Glomerular visceral epithelial cell (primary cell): ENCODE data around the gene LDLRAD4.

Experiments
- DNase-seq: peaks from one replicate; pipeline ENCODE4 v3.0.0-alpha.2; 2016; ENCODE audit errors: extremely low spot score

The LDLRAD4 gene

DNA sequence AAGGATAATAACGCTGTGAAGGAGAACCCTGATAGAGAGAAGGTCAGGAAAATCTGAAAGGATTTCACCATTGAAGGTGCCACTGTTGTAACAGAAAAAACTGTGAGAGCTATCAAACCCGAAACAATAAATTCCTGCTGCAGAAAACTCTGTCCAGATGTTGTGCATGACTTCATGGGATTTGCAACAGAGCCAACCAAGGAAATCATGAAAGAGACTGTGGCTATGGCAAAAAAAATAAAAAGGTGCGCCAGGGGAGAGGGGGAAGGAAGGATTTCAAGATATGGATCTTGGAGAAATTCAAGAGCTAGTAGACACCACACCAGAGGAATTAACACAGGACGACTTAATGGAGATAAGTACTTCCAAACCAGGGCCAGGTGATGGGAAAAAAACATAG, 88.0 kb downstream of the LDLRAD4 start:
- no peak for DNase-seq

GRCh38 chr18:13308369-13308768, 89.8 kb downstream of the LDLRAD4 start:
- no peak for DNase-seq

- DNase-seq, result no peak
Measured at GRCh38 chr18:13309031-13309747, 90.6 kb downstream of the LDLRAD4 start.

- no peak for DNase-seq
Measured at GRCh38 chr18:13309748-13310670, 91.4 kb downstream of the LDLRAD4 start.

- no peak for DNase-seq
Measured at GRCh38 chr18:13311193-13311592, 92.6 kb downstream of the LDLRAD4 start.

- DNase-seq, result no peak
Measured at GRCh38 chr18:13312515-13312914, 94.0 kb downstream of the LDLRAD4 start.

- DNase-seq, result no peak
Measured at GRCh38 chr18:13313006-13313686, 94.6 kb downstream of the LDLRAD4 start.

DNA sequence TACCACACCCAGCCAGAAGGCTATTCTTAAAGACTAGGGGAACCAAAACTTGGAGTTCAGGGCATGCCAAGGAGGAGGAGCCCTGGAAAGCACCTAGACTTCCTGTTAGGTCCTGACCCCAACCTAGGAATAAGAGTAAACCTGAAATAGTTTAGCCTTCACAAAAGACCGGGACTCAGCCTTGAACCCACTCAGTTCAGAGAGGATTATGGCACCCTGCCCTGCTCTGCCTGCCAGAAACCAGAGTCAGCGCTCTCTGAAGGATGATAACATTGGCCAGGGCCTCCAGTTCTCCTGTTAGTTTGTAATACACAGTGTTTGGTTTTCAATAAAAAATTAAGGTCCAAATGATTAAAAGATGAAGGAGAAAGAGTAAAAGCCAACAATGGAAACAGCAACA, 96.4 kb downstream of the LDLRAD4 start:
- no peak for DNase-seq

GRCh38 chr18:13316063-13316462, 97.5 kb downstream of the LDLRAD4 start:
- DNase-seq, result no peak

DNA sequence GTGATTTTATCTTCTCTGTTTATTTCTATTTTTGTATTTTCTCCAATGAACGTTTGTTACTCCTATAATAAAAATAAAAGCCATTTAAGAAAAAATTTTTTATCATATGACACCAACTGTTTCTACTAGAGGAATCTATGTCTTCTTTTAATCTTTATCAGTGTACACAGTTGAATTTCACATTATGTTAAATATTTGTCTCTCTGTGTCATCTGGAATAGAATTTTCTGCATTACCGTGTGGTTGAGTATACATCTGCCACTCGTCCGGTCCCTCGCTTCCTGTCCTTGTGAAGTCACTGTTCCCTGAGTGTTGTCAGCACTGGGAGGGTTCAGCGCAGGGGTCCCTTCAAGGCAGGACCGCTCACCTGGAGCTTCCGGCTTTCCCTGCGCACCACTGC, 99.2 kb downstream of the LDLRAD4 start:
- no peak for DNase-seq

GRCh38 chr18:13318731-13319501, 100.4 kb downstream of the LDLRAD4 start:
- no peak for DNase-seq

- no peak for DNase-seq
Measured at GRCh38 chr18:13319629-13320028, 101.1 kb downstream of the LDLRAD4 start.

- no peak for DNase-seq
Measured at GRCh38 chr18:13320096-13320495, 101.5 kb downstream of the LDLRAD4 start.

- DNase-seq, result no peak
Measured at GRCh38 chr18:13320891-13321425, 102.4 kb downstream of the LDLRAD4 start.

DNA sequence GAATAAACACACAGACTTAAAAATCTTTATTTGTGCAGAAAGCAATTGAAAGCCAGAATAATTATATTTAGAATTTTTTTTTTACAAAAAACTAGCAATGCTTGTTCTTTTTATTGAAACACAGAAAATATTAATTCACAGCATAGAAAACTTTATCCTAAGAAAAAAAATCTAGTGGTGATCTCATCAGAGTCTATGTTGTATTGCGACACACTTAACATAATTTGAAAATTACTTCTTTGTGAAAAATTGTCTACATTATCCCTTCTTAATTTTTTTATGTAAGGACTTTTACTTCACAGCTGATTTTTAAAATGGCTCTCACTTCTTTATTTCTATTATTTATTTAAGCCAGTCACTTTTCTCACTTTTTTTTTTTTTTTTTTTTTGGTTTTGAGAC, 103.4 kb downstream of the LDLRAD4 start:
- DNase-seq, result no peak

DNA sequence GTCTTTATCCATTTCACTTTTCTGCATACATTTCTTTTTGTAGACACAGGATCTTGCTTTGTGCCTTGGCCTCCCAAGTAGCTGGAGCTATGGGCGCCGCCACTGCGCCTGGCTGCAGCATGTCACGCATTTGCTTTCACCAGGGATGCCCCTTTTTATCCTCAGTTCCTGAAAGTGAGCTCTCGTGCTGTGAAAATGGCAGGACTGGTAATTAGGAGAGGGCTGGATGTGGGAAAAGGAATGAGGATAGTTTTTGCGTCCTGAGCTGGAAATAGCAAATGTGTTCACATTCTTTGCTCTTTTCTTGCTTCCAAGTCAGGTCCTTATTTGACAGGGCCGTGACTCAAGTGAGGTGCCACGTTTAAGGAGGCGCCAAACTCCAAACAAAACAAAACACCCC, 104.6 kb downstream of the LDLRAD4 start:
- no peak for DNase-seq

GRCh38 chr18:13324880-13325279, 106.3 kb downstream of the LDLRAD4 start:
- no peak for DNase-seq

GRCh38 chr18:13328213-13328612, 109.7 kb downstream of the LDLRAD4 start:
- DNase-seq, result no peak

DNA sequence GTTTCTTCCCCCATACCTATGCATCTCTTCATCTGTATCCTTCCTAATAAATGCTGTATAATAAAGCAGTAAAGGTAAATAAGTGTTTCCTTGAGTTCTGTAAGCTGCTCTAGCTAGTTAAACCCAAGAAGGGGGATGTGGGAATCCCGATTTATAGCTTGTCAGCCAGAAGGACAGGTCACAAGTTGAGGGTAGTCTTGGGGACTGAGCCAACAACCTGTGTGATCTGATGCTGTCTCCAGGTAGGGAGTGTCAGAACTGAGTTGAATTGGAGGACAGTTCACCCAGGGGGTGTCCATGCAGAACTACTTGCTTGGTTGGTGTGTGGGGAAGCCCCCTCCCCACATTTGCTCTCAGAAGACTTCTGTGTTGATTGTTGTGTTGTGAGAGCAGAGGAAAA, 112.4 kb downstream of the LDLRAD4 start:
- DNase-seq, result no peak

DNA sequence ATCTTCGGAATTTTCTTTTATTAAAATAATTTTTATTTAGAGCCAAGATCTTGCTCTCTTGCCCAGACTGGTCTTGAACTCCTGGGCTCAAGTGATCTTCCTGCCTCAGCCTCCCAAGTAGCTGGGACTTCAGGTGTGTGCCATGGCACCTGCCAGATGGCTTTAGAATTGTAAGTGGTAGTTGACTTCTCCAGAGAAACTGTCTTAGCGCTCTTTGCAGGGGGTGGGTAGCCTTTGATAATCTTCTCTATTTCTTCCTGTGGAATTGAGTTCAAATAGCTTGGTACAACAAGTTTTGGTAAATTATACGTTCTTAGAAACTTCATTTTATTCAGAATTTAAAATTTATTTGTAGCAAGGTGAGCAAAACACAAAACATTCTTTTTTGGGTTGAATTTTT, 113.3 kb downstream of the LDLRAD4 start:
- no peak for DNase-seq

DNA sequence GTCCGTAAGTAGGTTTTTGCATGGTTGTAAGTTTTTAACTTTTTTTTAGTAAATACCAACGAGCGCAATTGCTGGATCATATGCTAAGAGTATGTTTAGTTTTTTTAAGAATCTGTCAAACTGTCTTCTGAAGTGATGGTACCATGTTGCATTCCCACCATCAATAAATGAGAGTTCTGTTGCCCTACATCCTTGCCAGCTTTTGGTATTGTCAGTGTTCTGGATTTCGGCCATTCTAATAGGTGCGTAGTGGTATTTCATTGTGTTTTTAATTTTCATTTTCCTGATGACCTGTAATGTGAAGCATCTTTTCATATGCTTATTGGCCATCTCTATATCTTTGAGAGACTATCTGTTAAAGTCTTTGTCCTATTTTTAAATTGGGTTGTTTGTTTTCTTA, 114.3 kb downstream of the LDLRAD4 start:
- DNase-seq, result no peak
